Keratinocyte (primary cell): ENCODE data around the gene ANKMY1. TPM values are rescaled to one million over a fixed set of nuclear protein-coding genes. Genes with fewer than 3 reads are reported as not detected.

Experiments used
- DNase-seq: peaks from one replicate; pipeline ENCODE4 v3.0.0-alpha.2; 2011; ENCODE audit warnings: low read depth, missing footprints, low spot score
- FAIRE-seq: peaks from 2 replicates; lab custom pipeline; 2011; peaks lifted over from hg19 to GRCh38; lab: Jason Lieb, UNC
- H2AFZ ChIP-seq: 2 replicates; pipeline ENCODE4 v1.6.0; 2012; ENCODE audit warnings: low read length, control low read depth, inconsistent platforms; ENCODE audit not compliant: control insufficient read depth
- H3K27ac ChIP-seq: 2 replicates; pipeline ENCODE4 v1.5.1; 2011; ENCODE audit warnings: low read length; ENCODE audit not compliant: control insufficient read depth, insufficient read depth
- H3K27me3 ChIP-seq: 3 replicates; pipeline ENCODE4 v1.6.0; 2011; ENCODE audit warnings: low read length; ENCODE audit not compliant: control insufficient read depth, insufficient read depth; ENCODE audit errors: extremely low read depth
- H3K36me3 ChIP-seq, 2 experiments: 2 replicates in 1 of 2; 3 replicates in 1 of 2; pipeline ENCODE4 v1.5.1; 2011; ENCODE audit warnings: low read length in 2 of 2, mild to moderate bottlenecking in 1 of 2; ENCODE audit not compliant: control insufficient read depth in 2 of 2, insufficient read depth in 2 of 2; ENCODE audit errors: extremely low read depth in 1 of 2
- H3K4me1 ChIP-seq: 3 replicates; pipeline ENCODE4 v1.5.1; 2011; ENCODE audit warnings: low read length; ENCODE audit not compliant: control insufficient read depth, insufficient read depth; ENCODE audit errors: extremely low read depth
- H3K4me2 ChIP-seq: 3 replicates; pipeline ENCODE4 v1.6.0; 2011; ENCODE audit warnings: low read depth, low read length; ENCODE audit not compliant: control insufficient read depth, insufficient read depth; ENCODE audit errors: extremely low read depth
- H3K4me3 ChIP-seq, 3 experiments: fragments of 200-600 bp in 1 of 3; sonication (generic) in 1 of 3; 2 replicates in 2 of 3; 3 replicates in 1 of 3; pipeline ENCODE4 v1.5.1; 2011 to 2016; ENCODE audit warnings: low read length in 3 of 3, mild to moderate bottlenecking in 3 of 3, control low read depth in 2 of 3, inconsistent platforms in 1 of 3, low read depth in 1 of 3, mixed read lengths in 1 of 3, mixed run types in 1 of 3, moderate library complexity in 1 of 3; ENCODE audit not compliant: control insufficient read depth in 2 of 3, insufficient read depth in 2 of 3; ENCODE audit errors: extremely low read depth in 1 of 3
- H3K79me2 ChIP-seq: 2 replicates; pipeline ENCODE4 v1.6.0; 2012; ENCODE audit warnings: low read length; ENCODE audit not compliant: control insufficient read depth, insufficient read depth
- H3K9ac ChIP-seq: 3 replicates; pipeline ENCODE4 v1.6.0; 2011; ENCODE audit warnings: low read length; ENCODE audit not compliant: control insufficient read depth, insufficient read depth; ENCODE audit errors: extremely low read depth
- H3K9me1 ChIP-seq: 3 replicates; pipeline ENCODE4 v1.6.0; 2011; ENCODE audit warnings: low read length; ENCODE audit not compliant: control insufficient read depth, insufficient read depth; ENCODE audit errors: extremely low read depth
- H3K9me3 ChIP-seq: 2 replicates; pipeline ENCODE4 v1.5.1; 2012; ENCODE audit warnings: low read depth, low read length; ENCODE audit not compliant: control insufficient read depth
- H4K20me1 ChIP-seq: 3 replicates; pipeline ENCODE4 v1.6.0; 2011; ENCODE audit warnings: low read length; ENCODE audit not compliant: control insufficient read depth, insufficient read depth; ENCODE audit errors: extremely low read depth
- CTCF ChIP-seq, 3 experiments: IDR thresholded peaks in 1 of 3; conservative IDR thresholded peaks in 1 of 3; optimal IDR thresholded peaks in 1 of 3; 2 replicates in 2 of 3; 3 replicates in 1 of 3; pipeline versions ENCODE3 to v1.5.1; 2011; ENCODE audit warnings: low read length in 3 of 3, mild to moderate bottlenecking in 3 of 3, moderate library complexity in 2 of 3, control low read depth in 1 of 3, inconsistent platforms in 1 of 3; ENCODE audit not compliant: insufficient read depth in 2 of 3; ENCODE audit errors: extremely low read depth in 1 of 3
- EZH2 ChIP-seq: IDR thresholded peaks from one replicate; pipeline ENCODE4 v1.6.1; 2012; ENCODE audit warnings: inconsistent platforms, mild to moderate bottlenecking, low read length, moderate library complexity
- dilution Hi-C: fragments of 300-500 bp; cut with MboI; formaldehyde crosslinking; loops from one replicate; pipeline ENCODE4 v1.7.0; 2020; ENCODE audit warnings: low sequenced_read_pairs; ENCODE audit not compliant: extremely low pct_ligation_motif_present
- polyA plus RNA-seq, 5 experiments: library from polyadenylated mRNA; depleted of rRNA in 3 of 5; stranded (reverse) in 3 of 5; stranded (forward) in 1 of 5; unstranded in 1 of 5; fragments of >200 nt; gene quantifications; 1 replicate in 1 of 5; 2 replicates in 3 of 5; 3 replicates in 1 of 5; pipeline versions ENCODE4 v1.2.1 to v1.2.3, GENCODE V29; 2011 to 2012; ENCODE audit warnings: missing spikeins in 2 of 5, low read depth in 1 of 5, low replicate concordance in 1 of 5

The ANKMY1 gene
- polyA plus RNA-seq, 1 donor (not counting 4 experiments of a cell fraction or from before 2014, with no cell fraction given), result 3.3 TPM

- Histone ChIP-seq H3K4me1 (peaks cover 24% of the 10 kb centered on the region), H3K9me1 (peaks cover 2% of the 10 kb centered on the region), H4K20me1 (no peaks in the 10 kb centered on the region), H3K36me3 (peaks cover 3 to 5% of the 10 kb centered on the region in 2 experiments), H2AFZ (no peak overlapping the region), H3K27me3 (no peaks in the 10 kb centered on the region), H3K27ac (no peak overlapping the region), H3K4me3 (no peak overlapping the region), H3K79me2 (no peaks in the 10 kb centered on the region), H3K9me3 (no peaks in the 10 kb centered on the region), H3K9ac (no peak overlapping the region), H3K4me2 (peak overlapping the region; percentile 71)
- DNase-seq (no peak), FAIRE-seq (peak; percentile 39)
- TF ChIP-seq CTCF (optimal IDR thresholded peaks at IDR 0.05 in 1 of 3, IDR thresholded peaks at IDR 0.05 in 1 of 3, conservative IDR thresholded peaks at IDR 0.05 in 1 of 3; ENCODE audit: extremely low read depth in 1 of 3, insufficient read depth in 2 of 3, low read length in 3 of 3) (peak; percentile 63 to 83 (median 70)), EZH2 (no peak)
- dilution Hi-C loops, result no loop called here
These were observed 1.2 kb downstream of the ANKMY1 start for GRCh38 chr2:240556553-240557100.

- Histone ChIP-seq H3K9me3 (no peaks in the 10 kb centered on the region), H3K4me1 (peaks cover 19% of the 10 kb centered on the region), H2AFZ (no peak overlapping the region), H3K27ac (no peak overlapping the region), H3K9ac (no peak overlapping the region), H3K9me1 (no peaks in the 10 kb centered on the region), H4K20me1 (no peaks in the 10 kb centered on the region), H3K27me3 (no peaks in the 10 kb centered on the region), H3K4me3 (no peak overlapping the region), H3K36me3 (peaks cover 5 to 7% of the 10 kb centered on the region in 2 experiments), H3K79me2 (no peaks in the 10 kb centered on the region), H3K4me2 (no peak overlapping the region)
- dilution Hi-C loops, result no loop called here
- no peak for TF ChIP-seq EZH2
- TF ChIP-seq CTCF (optimal IDR thresholded peaks at IDR 0.05 in 1 of 3, IDR thresholded peaks at IDR 0.05 in 1 of 3, conservative IDR thresholded peaks at IDR 0.05 in 1 of 3; ENCODE audit: extremely low read depth in 1 of 3, insufficient read depth in 2 of 3, low read length in 3 of 3), result no peak
- FAIRE-seq, result no peak
- no peak for DNase-seq
These were observed 2.1 kb downstream of the ANKMY1 start for GRCh38 chr2:240555541-240556250.
